GM12864 (cell line): ENCODE measurements around the gene PNKD.

Experiments used
- DNase-seq: peaks from one replicate; pipeline ENCODE4 v3.0.0-alpha.2; 2011; ENCODE audit warnings: low read depth
- H3K4me3 ChIP-seq: 2 replicates; pipeline ENCODE4 v1.5.1; 2011; ENCODE audit warnings: mild to moderate bottlenecking, low read depth, low read length, control low read depth
- CTCF ChIP-seq: IDR thresholded peaks from 2 replicates; pipeline ENCODE4 v1.5.1; 2011; ENCODE audit warnings: low read depth, mild to moderate bottlenecking, moderate library complexity, low read length, control low read depth, inconsistent platforms; ENCODE audit errors: missing control alignments

Gene PNKD

GRCh38 chr2:218322768-218323525, 52.6 kb downstream of the PNKD start:
- no peak for TF ChIP-seq CTCF
- no peak for DNase-seq
- peak overlapping the region; percentile 56 for H3K4me3 ChIP-seq

- peak overlapping the region; percentile 56 for H3K4me3 ChIP-seq
- no peak for DNase-seq
- TF ChIP-seq CTCF: no peak
Measured at GRCh38 chr2:218323526-218324472, 53.5 kb downstream of the PNKD start.

- no peak for TF ChIP-seq CTCF
- no peak for DNase-seq
- no peak overlapping the region for H3K4me3 ChIP-seq
Measured at GRCh38 chr2:218325566-218326160, 55.3 kb downstream of the PNKD start.

GRCh38 chr2:218326315-218326714, 56.0 kb downstream of the PNKD start:
- TF ChIP-seq CTCF: no peak
- DNase-seq: no peak
- H3K4me3 ChIP-seq: no peak overlapping the region

- H3K4me3 ChIP-seq: no peak overlapping the region
- no peak for DNase-seq
- TF ChIP-seq CTCF: no peak
Measured at GRCh38 chr2:218327451-218328210, 57.3 kb downstream of the PNKD start.

GRCh38 chr2:218328294-218328693, 58.0 kb downstream of the PNKD start:
- DNase-seq: no peak
- no peak overlapping the region for H3K4me3 ChIP-seq
- no peak for TF ChIP-seq CTCF
